ENCODE measurements around the gene COL4A6.

COL4A6 gene

DNA sequence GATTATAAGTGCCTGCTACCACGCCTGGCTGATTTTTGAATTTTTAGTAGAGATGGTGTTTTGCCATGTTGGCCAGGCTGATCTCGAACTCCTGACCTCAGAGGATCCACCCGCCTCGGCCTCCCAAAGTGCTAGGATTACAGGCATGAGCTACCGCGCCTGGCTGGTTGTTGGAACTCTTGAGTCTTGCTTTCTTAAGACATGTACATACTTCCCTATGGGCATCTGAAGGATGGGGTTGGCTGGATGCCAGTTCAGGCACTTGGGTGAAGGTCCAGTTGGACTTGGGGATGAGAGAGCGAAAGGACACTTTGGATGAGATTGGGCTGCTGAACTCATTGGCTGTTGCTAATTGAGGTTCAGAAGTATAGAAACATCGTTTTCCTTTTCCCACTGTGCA lies 306.2 kb downstream of the COL4A6 start:
- no peak for DNase-seq (ENCODE audit: low spot score)
- in situ Hi-C loops (cut with MboI; ENCODE audit: low pct_unique_long_range_greater_than_20kb, low sequenced_read_pairs, unreplicated experiment), result no loop called here
- TF ChIP-seq, protein P1, sequence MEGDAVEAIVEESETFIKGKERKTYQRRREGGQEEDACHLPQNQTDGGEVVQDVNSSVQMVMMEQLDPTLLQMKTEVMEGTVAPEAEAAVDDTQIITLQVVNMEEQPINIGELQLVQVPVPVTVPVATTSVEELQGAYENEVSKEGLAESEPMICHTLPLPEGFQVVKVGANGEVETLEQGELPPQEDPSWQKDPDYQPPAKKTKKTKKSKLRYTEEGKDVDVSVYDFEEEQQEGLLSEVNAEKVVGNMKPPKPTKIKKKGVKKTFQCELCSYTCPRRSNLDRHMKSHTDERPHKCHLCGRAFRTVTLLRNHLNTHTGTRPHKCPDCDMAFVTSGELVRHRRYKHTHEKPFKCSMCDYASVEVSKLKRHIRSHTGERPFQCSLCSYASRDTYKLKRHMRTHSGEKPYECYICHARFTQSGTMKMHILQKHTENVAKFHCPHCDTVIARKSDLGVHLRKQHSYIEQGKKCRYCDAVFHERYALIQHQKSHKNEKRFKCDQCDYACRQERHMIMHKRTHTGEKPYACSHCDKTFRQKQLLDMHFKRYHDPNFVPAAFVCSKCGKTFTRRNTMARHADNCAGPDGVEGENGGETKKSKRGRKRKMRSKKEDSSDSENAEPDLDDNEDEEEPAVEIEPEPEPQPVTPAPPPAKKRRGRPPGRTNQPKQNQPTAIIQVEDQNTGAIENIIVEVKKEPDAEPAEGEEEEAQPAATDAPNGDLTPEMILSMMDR (IDR thresholded peaks at IDR 0.05; ENCODE audit: extremely low read depth, insufficient read depth, missing control alignments), result no peak

DNA sequence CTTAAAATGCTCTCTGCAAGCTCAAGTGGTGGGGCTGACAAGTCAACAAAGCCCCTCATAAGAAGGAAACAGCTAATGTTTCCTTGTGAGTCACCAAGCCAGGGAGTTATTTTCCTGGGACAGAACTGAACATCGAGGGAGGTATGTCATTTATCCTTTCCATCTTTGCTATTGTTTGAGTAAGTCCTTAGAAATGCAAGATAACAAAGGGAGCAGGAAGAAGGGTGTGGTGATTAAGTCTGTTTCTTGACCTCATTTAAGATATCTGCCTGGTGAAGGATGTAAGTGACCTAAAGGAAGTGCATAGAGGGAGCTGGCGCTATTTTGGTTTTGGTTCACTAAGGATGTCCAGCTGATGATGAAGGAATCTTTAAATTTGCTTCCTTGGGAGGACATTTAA lies 306.8 kb downstream of the COL4A6 start:
- TF ChIP-seq, protein P1 (IDR thresholded peaks at IDR 0.05; ENCODE audit: extremely low read depth, insufficient read depth, missing control alignments), result no peak
- in situ Hi-C loops (cut with MboI; ENCODE audit: low pct_unique_long_range_greater_than_20kb, low sequenced_read_pairs, unreplicated experiment), result no loop called here
- DNase-seq (ENCODE audit: low spot score), result no peak

DNA sequence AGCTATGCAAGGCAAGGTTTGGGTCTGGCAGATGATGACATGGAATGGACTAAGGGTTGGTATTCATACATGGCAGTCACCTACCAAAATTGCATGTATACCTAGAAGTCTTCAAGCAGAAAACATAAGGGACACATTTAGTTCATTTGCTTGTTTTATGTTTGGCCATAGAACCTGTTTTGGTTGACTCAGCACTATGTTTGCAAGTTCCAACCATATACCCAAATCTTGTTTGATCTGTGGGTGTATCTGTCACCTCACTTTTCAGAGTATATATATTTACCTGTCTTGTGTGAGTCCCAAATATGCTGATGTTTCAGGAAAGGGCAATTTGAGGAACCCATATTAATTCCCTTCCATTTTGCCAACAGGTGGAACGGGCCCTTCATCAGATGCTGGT lies 307.3 kb downstream of the COL4A6 start:
- in situ Hi-C loops (cut with MboI; ENCODE audit: low pct_unique_long_range_greater_than_20kb, low sequenced_read_pairs, unreplicated experiment), result no loop called here
- no peak for DNase-seq (ENCODE audit: low spot score)
- TF ChIP-seq, protein P1 (IDR thresholded peaks at IDR 0.05; ENCODE audit: extremely low read depth, insufficient read depth, missing control alignments), result no peak

- TF ChIP-seq, protein P1 (IDR thresholded peaks at IDR 0.05; ENCODE audit: extremely low read depth, insufficient read depth, missing control alignments), result no peak
- in situ Hi-C loops (cut with MboI; ENCODE audit: low pct_unique_long_range_greater_than_20kb, low sequenced_read_pairs, unreplicated experiment), result no loop called here
- no peak for DNase-seq (ENCODE audit: low spot score)
Measured at GRCh38 chrX:108127152-108127551, 311.1 kb downstream of the COL4A6 start.

DNA sequence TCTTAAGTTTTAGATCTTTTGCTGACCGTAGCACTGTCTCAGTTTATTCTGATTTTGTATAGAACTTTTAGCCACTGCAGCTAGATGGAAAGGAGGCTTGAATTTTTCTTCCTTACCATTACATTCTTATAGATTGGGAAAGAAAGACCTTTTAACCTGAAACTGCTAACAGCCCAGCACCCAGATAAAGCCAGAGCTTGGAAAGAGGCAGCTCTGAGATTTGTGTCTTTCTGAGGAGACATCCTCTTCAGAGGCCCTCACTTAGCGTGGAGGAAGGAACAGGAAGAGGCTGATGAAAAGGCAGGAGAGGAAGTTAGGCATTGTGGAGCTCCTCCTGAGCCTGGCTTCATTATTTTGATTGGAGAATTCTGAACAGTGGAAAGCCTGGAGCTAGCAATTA lies 311.6 kb downstream of the COL4A6 start:
- in situ Hi-C loops (cut with MboI; ENCODE audit: low pct_unique_long_range_greater_than_20kb, low sequenced_read_pairs, unreplicated experiment), result no loop called here

DNA sequence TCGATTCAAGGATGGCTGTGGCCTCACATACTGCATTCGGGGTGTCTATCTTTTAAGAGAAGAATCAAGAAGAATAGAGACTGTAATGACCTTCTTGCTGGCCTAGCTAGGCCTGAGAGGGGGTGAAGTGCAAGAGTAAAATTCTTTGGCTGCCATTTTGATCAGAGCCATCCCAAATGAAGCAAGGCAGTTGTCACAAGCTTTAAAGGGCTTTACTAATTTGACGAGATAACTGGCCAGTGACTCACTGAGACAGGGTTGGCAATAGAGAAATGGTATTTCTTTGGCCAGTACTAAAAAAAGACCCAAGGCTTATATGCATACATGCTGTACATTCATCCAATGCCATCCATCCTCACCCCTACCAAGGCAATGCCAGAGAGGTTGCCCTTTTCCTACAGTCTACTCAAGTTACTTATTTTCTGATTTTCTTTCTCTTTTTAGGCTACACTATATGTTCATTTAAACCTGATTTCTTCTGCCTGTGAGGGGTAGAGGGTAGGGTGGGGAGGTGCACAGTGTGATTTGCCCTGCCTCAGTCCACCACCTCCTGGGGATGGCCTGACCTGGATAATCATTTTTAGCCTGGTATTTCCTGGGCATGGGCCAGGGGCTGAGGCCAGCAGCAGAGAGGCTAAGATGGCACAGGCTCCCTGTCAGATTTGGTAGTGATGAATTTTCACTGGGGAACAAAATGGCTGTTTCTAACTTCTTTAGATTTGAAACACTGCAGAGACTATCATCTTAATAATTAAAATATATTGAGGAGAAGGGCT lies 314.4 kb downstream of the COL4A6 start:
- in situ Hi-C loops (cut with MboI; ENCODE audit: low pct_unique_long_range_greater_than_20kb, low sequenced_read_pairs, unreplicated experiment), result no loop called here
- TF ChIP-seq, protein P1 (IDR thresholded peaks at IDR 0.05; ENCODE audit: extremely low read depth, insufficient read depth, missing control alignments), result no peak
- no peak for DNase-seq (ENCODE audit: low spot score)

More for the DNA sequence above, 311.6 kb downstream of the COL4A6 start:
- TF ChIP-seq, protein P1 (IDR thresholded peaks at IDR 0.05; ENCODE audit: extremely low read depth, insufficient read depth, missing control alignments), result no peak
- DNase-seq (ENCODE audit: low spot score), result no peak

Measured in GM13977 (cell line).